Superior temporal gyrus (tissue), 1 donor: ENCODE measurements around the gene UBE2V1.
"Not testable (repeated sequence)": the region's sequence is repeated elsewhere in the genome, so short reads cannot be mapped to it uniquely, and the experiment has no call there.

Source experiments
- DNase-seq: peaks from one replicate; pipeline ENCODE4 v3.0.0-alpha.2; 2016; ENCODE audit errors: extremely low spot score

The UBE2V1 gene

DNA sequence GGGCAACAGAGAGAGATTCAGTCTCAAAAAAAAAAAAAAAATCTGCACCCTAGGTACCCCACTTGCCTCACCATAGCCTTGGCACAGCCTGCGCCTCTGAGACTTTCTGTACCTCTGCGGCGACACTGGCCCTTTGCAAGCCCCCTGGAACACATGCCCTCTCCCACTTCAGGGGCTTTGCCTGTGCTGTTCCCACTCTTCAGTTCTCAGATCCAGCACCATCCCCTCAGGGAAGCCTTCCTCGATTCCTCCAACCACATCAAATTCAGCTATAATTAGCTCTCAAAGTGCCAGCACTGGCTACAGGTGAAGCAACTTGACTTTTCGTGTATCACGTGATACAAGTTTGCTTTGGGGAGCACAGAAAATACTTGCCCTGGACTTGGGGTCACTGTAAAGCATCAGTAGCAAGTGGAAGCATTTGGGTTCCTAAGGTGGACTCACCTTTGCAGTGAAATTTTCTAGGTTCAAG, 2.1 kb upstream of the UBE2V1 start:
- DNase-seq, result no peak

GRCh38 chr20:50113420-50114224, 672 bp upstream of the UBE2V1 start:
- DNase-seq, result no peak

DNA sequence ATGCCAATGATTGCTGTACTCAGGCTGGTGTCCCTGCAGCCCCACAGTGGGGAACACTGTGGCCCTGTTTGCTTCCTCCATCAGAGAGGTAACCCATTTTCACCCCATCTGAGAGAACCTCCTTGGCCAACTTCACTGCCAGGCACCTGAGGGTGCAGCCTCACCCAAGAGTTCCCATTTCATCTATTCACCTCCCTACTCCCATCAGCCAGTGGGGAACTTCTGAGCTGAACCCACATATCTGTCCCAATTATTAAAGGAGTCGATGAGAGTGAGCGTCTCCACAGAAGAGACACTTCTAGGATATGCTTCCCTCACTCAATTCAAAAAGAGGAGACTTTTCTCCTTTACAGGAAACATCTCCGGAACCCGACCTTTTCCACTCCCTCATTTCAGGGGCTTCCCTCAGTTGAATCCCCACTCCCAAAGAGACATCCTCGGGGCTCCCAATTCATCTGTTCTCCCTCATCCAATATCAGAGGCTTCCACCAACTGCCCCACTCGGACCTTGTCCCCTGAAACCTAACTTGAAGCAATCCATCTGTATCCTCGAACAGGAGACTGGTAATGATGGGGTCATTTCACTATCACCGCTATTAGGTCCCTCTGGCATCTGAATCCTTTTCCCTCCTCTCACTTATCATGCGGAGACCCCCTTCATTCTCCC, 988 bp downstream of the UBE2V1 start:
- DNase-seq, result no peak

DNA sequence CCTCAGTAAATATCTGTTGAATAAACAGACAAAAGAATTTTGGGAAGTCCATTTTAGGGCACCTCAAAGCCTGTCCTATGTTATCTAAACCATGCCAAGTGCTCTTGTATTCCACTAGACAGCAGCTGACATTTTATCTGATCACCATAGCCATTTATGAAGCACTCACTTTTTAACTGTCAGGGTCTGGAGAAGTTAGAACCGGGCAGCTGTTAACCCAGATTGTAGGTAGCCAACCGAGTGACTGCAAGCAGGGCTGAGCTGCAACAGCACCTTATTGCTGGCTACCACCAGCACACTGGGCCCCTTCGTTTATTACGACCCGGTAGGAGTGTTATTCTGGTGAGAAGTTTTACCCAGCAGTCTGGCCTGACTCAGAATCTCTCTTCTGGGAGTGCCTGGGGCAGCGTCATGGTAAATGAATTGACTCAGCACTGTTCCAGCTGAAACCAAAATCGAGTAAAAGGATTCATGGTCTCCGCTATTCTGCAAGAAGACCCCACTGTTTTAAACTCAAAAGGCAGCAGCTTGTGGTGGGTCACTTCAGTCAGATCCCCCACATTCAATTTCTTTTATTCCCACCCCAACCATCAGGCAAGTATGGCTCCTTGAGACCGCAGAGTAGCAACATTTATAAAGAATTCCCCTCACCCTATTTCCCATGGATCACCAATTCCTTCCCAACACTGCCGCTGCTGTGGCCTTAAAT, 1.7 kb downstream of the UBE2V1 start:
- no peak for DNase-seq

DNA sequence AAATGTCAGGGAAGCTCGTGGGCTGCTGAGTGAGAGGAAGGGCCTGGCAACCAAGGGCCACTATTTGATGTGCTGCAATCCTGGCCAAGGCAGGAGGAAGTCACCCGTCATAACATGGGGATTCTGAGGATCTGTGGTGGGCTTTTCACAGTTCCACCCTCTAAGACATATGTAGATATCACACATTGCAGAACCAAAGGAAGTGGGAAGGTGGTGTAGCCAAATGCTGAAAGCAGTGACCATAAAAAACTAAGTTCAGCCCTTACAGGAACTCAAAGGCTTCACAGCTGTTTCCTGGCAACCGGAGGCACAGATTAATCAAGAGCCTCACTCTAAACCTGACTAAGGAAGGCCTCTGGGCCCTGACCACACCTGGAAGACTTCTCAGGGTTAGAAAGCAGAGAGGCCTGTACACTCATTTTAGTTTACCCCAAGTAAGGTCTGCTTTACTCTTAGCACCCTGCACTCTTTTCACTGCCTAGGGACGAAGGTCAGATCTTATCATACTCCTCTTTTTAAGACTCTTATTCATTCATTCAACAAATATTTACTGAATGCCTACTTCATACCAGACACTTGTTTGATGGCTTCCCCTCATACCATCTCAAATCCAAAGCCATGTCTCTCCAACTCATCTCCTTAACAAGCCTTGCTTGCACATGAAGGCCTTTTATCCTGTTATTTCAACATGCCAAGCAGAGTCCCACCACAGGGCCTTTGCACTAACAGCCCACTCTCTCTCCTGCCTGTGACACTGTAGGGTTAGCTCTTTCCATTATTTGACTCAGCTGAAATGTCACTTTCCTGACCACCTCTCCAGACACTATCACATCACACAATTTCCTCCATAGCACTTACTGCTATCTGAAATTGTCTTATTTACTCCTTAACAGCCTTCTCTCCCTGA, 2.6 kb downstream of the UBE2V1 start:
- no peak for DNase-seq

- DNase-seq, result no peak
Observed at GRCh38 chr20:50108556-50109235, 4.3 kb downstream of the UBE2V1 start.

- no peak for DNase-seq
Observed at GRCh38 chr20:50107796-50108331, 5.1 kb downstream of the UBE2V1 start.

DNA sequence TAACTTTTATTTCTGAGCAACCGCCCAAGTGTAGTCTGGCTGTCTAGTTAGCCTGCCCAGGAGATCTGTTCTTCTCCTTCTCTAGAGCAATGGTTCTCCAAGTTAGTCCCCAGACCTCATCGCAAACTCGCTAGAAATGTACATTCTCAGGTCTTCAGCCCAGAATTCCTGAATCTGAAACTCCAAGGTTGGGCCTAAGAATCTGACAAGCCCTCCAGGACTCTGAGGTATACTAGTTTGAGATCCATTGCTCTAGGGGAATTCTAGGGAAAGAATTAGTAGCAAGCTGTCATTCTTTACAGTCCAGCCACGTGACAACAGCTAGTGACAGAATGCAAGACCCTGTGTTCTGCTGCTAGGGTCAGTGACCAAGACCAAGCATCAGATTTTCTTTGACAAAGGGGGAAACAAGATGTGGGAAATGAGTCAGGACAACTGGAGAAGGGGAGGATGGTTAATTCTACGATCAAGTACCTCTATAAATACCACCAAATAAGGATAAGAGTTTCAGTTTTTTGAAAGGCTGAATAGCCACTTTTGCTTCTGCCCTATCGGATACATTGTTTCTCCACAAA, 5.8 kb downstream of the UBE2V1 start:
- DNase-seq, result no peak

DNA sequence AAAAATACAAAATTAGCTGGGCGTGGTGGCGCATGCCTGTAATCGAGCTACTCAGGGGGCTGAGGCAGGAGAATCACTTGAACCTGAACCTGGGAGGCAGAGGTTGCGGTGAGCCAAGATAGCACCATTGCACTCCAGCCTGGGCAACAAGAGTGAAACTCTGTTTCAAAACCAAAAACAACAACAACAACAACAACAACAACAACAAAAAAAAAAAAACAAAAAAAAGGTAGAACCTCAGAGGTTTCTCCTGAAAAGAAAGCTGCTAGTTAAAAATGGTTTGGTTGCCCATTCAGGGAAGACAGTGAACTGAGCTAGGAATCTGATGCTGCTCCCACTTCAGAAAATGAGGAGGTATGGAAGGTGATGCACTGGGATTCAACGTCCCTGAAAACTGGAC, 6.3 kb downstream of the UBE2V1 start:
- not testable (repeated sequence) for DNase-seq

- not testable (repeated sequence) for DNase-seq
Observed at GRCh38 chr20:50103464-50104107, 9.4 kb downstream of the UBE2V1 start.

- DNase-seq, result not testable (repeated sequence)
Observed at GRCh38 chr20:50102551-50102950, 10.4 kb downstream of the UBE2V1 start.

GRCh38 chr20:50101887-50102286, 11.1 kb downstream of the UBE2V1 start:
- DNase-seq, result no peak

- no peak for DNase-seq
Observed at GRCh38 chr20:50101281-50101680, 11.7 kb downstream of the UBE2V1 start.

GRCh38 chr20:50100552-50100951, 12.4 kb downstream of the UBE2V1 start:
- no peak for DNase-seq

DNA sequence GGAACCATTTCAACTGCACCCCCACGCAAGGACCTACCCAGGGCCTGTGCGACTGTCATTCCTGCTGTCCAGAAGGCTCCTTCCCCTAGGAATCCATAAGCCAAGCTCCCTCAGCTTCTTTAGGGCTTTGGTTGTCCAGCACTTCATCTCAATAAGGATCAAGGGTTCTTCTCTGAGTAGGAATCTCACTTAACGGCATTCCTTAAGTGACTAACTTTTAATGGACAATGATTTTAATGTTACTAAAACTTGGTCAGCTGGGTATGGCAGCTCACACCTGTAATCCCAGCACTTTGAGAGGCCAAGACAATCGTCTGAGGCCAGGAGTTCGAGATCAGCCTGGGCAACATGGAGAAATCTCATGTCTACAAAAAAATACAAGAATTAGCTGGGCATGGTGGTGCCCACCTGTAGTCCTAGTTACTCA, 13.4 kb downstream of the UBE2V1 start:
- DNase-seq, result no peak

- DNase-seq, result no peak
Observed at GRCh38 chr20:50099113-50099512, 13.8 kb downstream of the UBE2V1 start.

DNA sequence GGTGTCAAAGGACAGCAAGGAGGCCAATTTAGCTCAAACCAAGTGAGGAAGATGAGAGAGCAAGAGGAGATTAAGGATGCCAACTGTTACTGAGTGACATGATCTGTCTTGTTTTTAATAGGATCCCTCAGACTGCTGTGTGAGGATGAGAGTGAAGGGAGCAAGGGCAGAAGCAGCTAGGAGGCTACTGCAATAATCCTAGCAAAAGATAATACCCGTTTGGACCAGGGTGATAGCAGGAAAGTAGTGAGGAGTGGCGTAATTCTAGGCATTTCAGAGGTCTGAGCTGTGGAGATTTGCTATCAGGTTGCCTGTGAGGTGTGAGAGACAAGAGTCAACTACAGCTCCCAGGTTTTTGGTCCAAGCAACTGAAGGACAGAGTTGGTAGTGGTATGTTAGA, 14.7 kb downstream of the UBE2V1 start:
- DNase-seq, result no peak

DNA sequence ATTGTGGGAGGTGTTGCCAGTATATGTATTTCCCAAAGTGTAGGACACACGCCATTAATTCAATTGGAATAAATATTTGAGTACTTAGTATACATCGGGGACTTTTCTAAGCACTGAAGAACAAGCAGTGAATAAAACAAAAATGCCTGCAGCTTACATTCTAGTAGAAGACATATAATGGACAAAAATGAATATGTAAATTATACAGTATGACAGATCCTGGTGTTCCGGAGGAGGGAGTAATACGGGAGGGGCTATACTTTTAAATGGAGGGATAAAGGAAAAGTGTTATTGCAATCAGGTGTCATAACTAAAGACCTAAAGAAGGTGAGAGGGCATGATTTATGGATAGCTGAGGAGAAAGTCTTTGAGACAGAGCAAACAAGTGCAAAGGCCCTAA, 15.1 kb downstream of the UBE2V1 start:
- no peak for DNase-seq

GRCh38 chr20:50096237-50096636, 16.7 kb downstream of the UBE2V1 start:
- DNase-seq, result no peak
